Naive thymus-derived CD8-positive, alpha-beta T cell (primary cell): ENCODE results near the gene OR10H2. TPM values are rescaled to one million over a fixed set of nuclear protein-coding genes. Genes with fewer than 3 reads are reported as not detected.
A peak's percentile ranks its signal among the peaks of the same experiment; 100 is the strongest.

Source experiments
- ATAC-seq, 2 donors: fragments of 150-1000 bp; cut with Tn5 transposase in 1 of 2; sonication (Bioruptor Pico), chemical (Tn5 transposase) in 1 of 2; 1 replicate in 1 of 2; 2 replicates in 1 of 2; pipeline ENCODE4 v1.10.0; 2021; ENCODE audit warnings: mild to moderate bottlenecking in 2 of 2, moderate library complexity in 2 of 2
- POLR2A ChIA-PET: fragments of 350-600 bp; sonication (Branson Sonifier 250); formaldehyde crosslinking; loops from one replicate; lab custom pipeline; 2021; ENCODE audit warnings: antibody characterized with exemption; lab: Charles Lee
- DNase-seq, 10 donors: peaks; one replicate each; pipeline versions ENCODE4 v3.0.0 to v3.0.0-alpha.2; 2020 to 2022
- H3K27ac Mint-ChIP-seq, 10 donors: one replicate each; pipeline ENCODE4 v1.8.0; 2020 to 2022; ENCODE audit warnings: mild to moderate bottlenecking in 10 of 10, mixed read lengths in 10 of 10, moderate library complexity in 4 of 10, inconsistent platforms in 1 of 10
- H3K27me3 Mint-ChIP-seq, 5 donors: one replicate each; pipeline ENCODE4 v1.8.0; 2021 to 2022; ENCODE audit warnings: mixed read lengths in 5 of 5
- H3K36me3 Mint-ChIP-seq, 3 donors: one replicate each; pipeline ENCODE4 v1.8.0; 2020 to 2022; ENCODE audit warnings: mixed read lengths in 3 of 3, mild to moderate bottlenecking in 2 of 3, inconsistent platforms in 1 of 3
- H3K4me1 Mint-ChIP-seq, 4 donors: one replicate each; pipeline ENCODE4 v1.8.0; 2021 to 2022; ENCODE audit warnings: mixed read lengths in 4 of 4
- H3K4me3 Mint-ChIP-seq, 10 donors: one replicate each; pipeline ENCODE4 v1.8.0; 2020 to 2022; ENCODE audit warnings: mild to moderate bottlenecking in 10 of 10, mixed read lengths in 10 of 10, moderate library complexity in 6 of 10, inconsistent platforms in 1 of 10
- H3K9me3 Mint-ChIP-seq, 9 donors: one replicate each; pipeline ENCODE4 v1.8.0; 2020 to 2022; ENCODE audit warnings: mixed read lengths in 9 of 9, mild to moderate bottlenecking in 3 of 9, inconsistent platforms in 1 of 9, moderate library complexity in 1 of 9
- polyA plus RNA-seq, 3 donors: library from polyadenylated mRNA; unstranded; fragments of 300-500 nt; fragmentation: Illumina TruSeq; gene quantifications; one replicate each; pipeline ENCODE4 v1.2.3, GENCODE V29; 2021
- total RNA-seq, 8 experiments: library from RNA in 2 of 8; stranded (reverse) in 2 of 8; gene quantifications; one replicate each; pipeline ENCODE4 v1.2.3 and lab custom pipeline; 2021 to 2026

Gene OR10H2
- total and polyA plus RNA-seq, 5 experiments from 2014 or later, result not detected

GRCh38 chr19:15775249-15775648 is 47.4 kb downstream of the OR10H2 start:
- ATAC-seq (no peak), DNase-seq (no peak)
- no peak overlapping the region for H3K27ac Mint-ChIP-seq
- peaks cover 0 to 3% (median 0%) of the 10 kb centered on the region in 9 donors for H3K9me3 Mint-ChIP-seq
- peaks cover 11 to 70% (median 36%) of the 10 kb centered on the region in 5 donors for H3K27me3 Mint-ChIP-seq
- POLR2A ChIA-PET, result no interaction called here
- peaks cover 0 to 10% (median 4%) of the 10 kb centered on the region in 3 donors for H3K36me3 Mint-ChIP-seq
- H3K4me3 Mint-ChIP-seq, result no peak overlapping the region
- H3K4me1 Mint-ChIP-seq, result peaks cover 0 to 8% (median 2%) of the 10 kb centered on the region in 4 donors

- Mint-ChIP-seq H3K9me3 (peaks cover 0 to 3% (median 0%) of the 10 kb centered on the region in 9 donors), H3K27me3 (peaks cover 10 to 60% (median 30%) of the 10 kb centered on the region in 5 donors), H3K36me3 (peaks cover 0 to 10% (median 4%) of the 10 kb centered on the region in 3 donors), H3K4me3 (no peak overlapping the region), H3K27ac (peak overlapping the region in 1 of 10 donors; percentile 90), H3K4me1 (peaks cover 4 to 19% (median 8%) of the 10 kb centered on the region in 4 donors)
- DNase-seq (no peak), ATAC-seq (no peak)
- POLR2A ChIA-PET, result no interaction called here
These were observed 48.4 kb downstream of the OR10H2 start for GRCh38 chr19:15776264-15776663.

- peak overlapping the region in 2 of 10 donors; percentile 3 to 76 for H3K27ac Mint-ChIP-seq
- POLR2A ChIA-PET, result no interaction called here
- ATAC-seq (no peak), DNase-seq (no peak)
- no peak overlapping the region for H3K4me3 Mint-ChIP-seq
- peaks cover 10 to 50% (median 24%) of the 10 kb centered on the region in 5 donors for H3K27me3 Mint-ChIP-seq
- H3K9me3 Mint-ChIP-seq, result peaks cover 0 to 3% (median 0%) of the 10 kb centered on the region in 9 donors
- peaks cover 4 to 19% (median 8%) of the 10 kb centered on the region in 4 donors for H3K4me1 Mint-ChIP-seq
- peaks cover 0 to 6% (median 4%) of the 10 kb centered on the region in 3 donors for H3K36me3 Mint-ChIP-seq
These were observed 49.5 kb downstream of the OR10H2 start for GRCh38 chr19:15776991-15777970.

Other genes with a start within 250 kb of the OR10H2 start
- under 1 TPM; 0.69 to 0.70 TPM for gene PGLYRP2, start 248.5 kb upstream of the OR10H2 start, total RNA-seq
- under 1 TPM; 0.37 to 0.72 (median 0.42) TPM for gene PGLYRP2, start 248.5 kb upstream of the OR10H2 start, polyA plus RNA-seq
- under 1 TPM; 0.36 to 0.68 TPM for gene CYP4F22, start 219.5 kb upstream of the OR10H2 start, total RNA-seq
- 1 to 10 TPM in 2 of 3 donors, under 1 TPM in 1; 0.67 to 1.7 (median 1.4) TPM for gene CYP4F22, start 219.5 kb upstream of the OR10H2 start, polyA plus RNA-seq
- gene CYP4F8, start 112.8 kb upstream of the OR10H2 start, total RNA-seq, result not detected
- not detected for gene CYP4F8, start 112.8 kb upstream of the OR10H2 start, polyA plus RNA-seq
- not detected for gene CYP4F3, start 87.1 kb upstream of the OR10H2 start, total RNA-seq
- gene CYP4F3, start 87.1 kb upstream of the OR10H2 start, polyA plus RNA-seq, result not detected
- gene CYP4F12, start 54.9 kb upstream of the OR10H2 start, total RNA-seq, result 1 to 10 TPM; 1.8 to 1.9 TPM
- not detected for gene CYP4F12, start 54.9 kb upstream of the OR10H2 start, polyA plus RNA-seq
- not detected for gene OR10H3, start 10.0 kb downstream of the OR10H2 start, total RNA-seq
- not detected for gene OR10H3, start 10.0 kb downstream of the OR10H2 start, polyA plus RNA-seq
- gene OR10H5, start 59.6 kb downstream of the OR10H2 start, total RNA-seq, result not detected
- gene OR10H5, start 59.6 kb downstream of the OR10H2 start, polyA plus RNA-seq, result not detected
- gene OR10H1, start 87.6 kb downstream of the OR10H2 start, total RNA-seq, result not detected
- not detected for gene OR10H1, start 87.6 kb downstream of the OR10H2 start, polyA plus RNA-seq
- gene CYP4F2, start 170.1 kb downstream of the OR10H2 start, total RNA-seq, result not detected
- gene CYP4F2, start 170.1 kb downstream of the OR10H2 start, polyA plus RNA-seq, result not detected
- not detected for gene CYP4F11, start 206.5 kb downstream of the OR10H2 start, total RNA-seq
- gene CYP4F11, start 206.5 kb downstream of the OR10H2 start, polyA plus RNA-seq, result not detected
- gene OR10H4, start 221.0 kb downstream of the OR10H2 start, total RNA-seq, result not detected
- not detected for gene OR10H4, start 221.0 kb downstream of the OR10H2 start, polyA plus RNA-seq